Measurements from ENCODE around the gene CDON. TPM values are rescaled to one million over a fixed set of nuclear protein-coding genes. Genes with fewer than 3 reads are reported as not detected.

CDON gene
- polyA plus RNA-seq, 1 donor, result 24.4 TPM

- no peak for DNase-seq (ENCODE audit: low read depth)
Measured at GRCh38 chr11:125956391-125957134, 106.1 kb downstream of the CDON start.

GRCh38 chr11:125955856-125956255 is 106.8 kb downstream of the CDON start:
- no peak for DNase-seq (ENCODE audit: low read depth)

DNA sequence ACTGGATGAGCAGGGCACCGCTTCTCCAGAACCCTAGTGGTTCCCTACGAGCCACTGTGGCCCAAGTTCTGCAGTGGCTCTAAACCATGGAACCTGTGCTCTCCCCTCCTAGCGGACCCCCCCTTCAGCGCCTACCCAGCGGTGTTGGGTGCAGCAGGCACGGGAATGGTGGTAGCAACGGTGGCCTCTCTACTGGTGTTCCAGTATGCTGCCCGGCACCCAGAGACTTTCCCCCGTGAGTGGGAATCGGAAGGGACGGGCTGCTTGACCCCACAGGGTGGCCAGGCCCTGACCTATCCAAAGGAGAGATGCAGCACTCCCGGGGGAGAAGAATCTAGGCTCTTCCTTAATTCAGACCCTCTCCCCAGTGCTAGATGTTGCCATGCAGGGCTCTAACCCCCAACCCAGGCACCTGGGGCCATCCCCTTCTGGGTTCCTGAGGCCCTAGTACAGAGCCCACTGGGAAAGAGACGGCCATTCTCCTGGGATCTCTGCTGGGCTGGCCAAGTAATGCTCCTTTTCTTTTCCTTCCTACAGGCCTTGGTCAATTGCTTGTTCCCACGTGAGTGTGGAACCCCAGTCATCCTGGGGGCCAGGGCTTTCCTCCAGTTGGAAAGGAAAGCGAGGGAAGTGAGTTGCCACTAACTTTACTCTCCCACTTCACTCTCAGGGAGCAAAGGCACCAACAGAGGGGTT is 107.6 kb downstream of the CDON start:
- DNase-seq (ENCODE audit: low read depth), result no peak

DNA sequence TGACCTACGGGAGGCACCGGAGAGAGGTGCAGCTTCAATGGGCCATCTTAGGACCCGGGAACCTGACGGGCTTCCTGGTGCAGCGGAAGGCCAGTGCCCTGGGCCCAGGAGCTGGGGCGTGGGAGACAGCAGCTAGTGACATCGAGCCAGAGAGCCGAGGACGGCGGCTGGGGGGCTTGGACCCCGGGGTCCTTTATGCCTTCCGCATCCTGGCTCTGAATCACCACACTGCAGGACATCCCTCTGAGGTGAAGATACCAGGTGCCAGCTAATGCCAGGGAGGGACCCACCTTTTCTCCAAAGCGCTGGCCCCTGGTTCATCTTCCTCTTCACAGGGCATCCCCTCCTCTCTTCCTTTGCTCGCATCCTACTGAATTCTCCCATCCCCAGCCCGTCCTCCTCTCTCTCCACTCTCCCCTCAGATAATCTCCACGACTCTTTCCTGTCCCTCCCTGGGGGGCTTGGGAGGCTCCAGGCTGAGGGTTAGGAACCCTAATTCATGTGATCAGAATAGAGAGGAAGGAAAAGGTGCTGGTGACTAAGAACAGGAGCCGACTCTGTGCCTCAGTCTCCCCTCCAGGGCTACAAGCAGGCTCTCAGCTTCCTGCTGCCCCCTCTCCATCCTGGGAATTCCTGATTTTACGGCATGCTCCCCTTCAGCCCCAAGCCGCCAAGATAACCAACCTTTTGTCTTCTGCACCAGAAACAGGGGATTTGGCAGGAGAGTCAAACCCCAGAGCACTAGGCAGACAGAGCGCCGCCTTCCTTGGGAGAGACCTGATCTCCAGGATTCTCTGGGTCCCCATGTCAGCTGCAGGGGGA is 108.3 kb downstream of the CDON start:
- no peak for DNase-seq (ENCODE audit: low read depth)

GRCh38 chr11:125953401-125953935 is 109.2 kb downstream of the CDON start:
- DNase-seq (ENCODE audit: low read depth), result no peak

DNA sequence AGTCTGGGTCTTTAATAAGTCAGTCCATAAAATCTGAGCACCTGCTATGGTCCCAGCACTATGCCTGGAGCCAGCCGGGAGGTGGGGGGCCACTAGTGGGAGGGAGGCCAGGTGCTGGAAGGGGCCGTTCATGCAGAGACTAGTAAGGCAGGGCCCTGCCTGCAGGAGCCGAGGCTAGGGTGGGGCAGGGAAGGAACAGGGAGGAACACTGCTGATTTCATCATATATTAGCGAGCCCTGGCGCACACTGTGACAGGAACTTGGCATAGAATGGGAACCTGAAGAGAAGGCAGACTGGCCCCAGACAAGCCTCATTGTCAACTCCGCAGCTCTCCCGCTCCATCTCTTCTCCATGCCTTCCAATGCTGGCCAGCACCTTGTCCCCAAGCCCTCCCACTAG is 109.7 kb downstream of the CDON start:
- DNase-seq (ENCODE audit: low read depth), result no peak

GRCh38 chr11:125952559-125952958 is 110.1 kb downstream of the CDON start:
- no peak for DNase-seq (ENCODE audit: low read depth)

DNA sequence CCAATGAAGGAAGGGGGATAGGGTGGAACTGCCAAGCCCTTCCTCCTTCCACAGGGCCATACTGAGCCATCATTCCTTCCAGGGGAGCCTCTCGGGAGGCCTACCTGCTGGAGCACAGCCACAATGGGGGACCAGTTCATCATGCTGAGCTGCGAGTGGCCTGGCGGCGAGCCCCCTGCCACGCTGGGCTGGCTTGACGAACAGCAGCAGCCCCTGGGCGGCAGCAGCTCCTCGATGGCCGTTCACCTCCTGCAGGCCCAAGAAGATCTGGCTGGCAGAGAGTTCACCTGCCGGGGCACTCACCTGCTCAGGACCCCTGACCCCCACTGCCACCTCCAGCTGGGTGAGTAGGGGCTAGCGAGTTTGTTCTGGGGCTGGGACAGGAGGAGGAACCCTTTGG is 110.9 kb downstream of the CDON start:
- no peak for DNase-seq (ENCODE audit: low read depth)

DNA sequence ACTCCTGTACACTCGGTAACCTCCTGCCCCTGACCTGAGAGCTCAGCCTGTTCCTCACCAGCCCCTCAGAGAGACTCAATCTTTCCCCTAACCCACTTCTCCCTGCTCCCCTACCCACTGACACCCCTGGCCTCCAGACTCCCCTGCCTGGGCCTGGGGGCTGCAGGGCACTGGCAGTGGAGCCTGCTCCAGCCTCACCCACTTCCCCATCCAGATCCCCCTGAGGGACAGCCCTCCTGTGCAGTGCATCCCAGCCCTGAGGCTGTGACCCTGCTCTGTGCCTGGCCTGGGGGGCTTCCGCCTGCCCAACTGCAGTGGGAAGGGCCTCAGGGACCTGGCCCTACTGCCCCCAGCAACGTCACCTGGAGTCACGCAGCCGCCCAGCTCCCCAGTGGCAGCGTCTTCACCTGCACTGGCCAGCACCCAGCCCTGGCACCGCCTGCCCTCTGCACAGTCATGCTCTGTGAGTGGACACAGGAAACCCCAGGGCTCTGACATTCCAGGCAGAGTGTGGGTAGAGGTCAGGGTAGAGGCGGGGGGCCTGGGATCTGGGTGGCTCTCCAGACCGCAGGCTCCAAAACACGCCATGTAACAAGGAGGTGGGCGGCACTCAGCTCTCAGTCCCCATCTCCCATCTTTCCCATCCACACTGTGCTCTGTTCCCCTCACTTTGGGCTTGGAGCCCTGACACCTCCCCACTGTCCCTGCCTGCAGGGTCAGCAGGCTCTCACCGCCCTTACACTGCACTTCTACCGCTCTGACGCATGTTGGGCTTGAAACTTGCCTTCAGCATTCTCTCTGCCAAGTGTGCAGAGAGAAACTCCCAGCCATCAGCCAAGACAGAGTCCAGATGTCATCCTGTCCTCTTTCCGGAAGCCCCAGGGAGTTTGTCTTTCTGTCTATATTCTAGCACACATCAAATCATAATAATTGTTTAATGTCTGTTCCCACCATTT is 111.7 kb downstream of the CDON start:
- DNase-seq (ENCODE audit: low read depth), result peak; percentile 82

- no peak for DNase-seq (ENCODE audit: low read depth)
Measured at GRCh38 chr11:125950178-125950490, 112.5 kb downstream of the CDON start.

GRCh38 chr11:125949271-125950177 is 113.1 kb downstream of the CDON start:
- DNase-seq (ENCODE audit: low read depth), result no peak

DNA sequence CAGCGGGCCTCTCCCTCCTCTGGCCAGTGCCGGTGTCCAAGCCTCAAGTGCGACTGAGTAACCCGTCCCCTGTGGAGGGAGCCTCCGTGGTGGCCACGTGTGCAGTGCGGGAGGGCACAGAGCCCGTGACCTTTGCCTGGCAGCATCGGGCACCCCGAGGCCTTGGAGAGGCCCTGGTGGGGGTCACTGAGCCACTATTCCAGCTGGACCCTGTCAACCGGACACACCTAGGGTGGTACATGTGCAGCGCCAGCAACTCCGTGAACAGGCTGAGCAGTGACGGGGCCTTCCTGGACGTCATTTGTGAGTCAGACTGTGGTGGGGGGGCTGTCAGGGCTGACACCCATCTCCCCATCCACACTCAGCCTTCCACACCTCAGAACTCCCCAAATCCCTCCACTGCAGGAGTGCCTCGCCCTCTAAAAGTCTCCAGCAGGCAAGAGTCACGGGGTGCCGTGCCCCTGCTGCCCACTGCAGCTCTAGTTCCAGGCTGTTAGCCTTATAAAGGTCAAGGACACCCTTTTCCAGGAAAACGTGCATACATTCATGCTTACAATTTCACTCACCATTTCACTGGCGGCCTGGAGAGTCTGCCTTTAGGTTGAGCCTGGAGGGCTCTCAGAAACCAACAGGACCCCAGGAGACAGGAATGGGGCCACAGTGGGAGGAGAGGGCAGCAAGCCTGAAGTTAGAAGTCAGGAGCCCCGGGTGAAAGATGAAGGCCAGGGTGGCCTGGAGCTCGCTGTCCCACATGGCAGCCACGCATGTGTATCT is 114.2 kb downstream of the CDON start:
- no peak for DNase-seq (ENCODE audit: low read depth)

DNA sequence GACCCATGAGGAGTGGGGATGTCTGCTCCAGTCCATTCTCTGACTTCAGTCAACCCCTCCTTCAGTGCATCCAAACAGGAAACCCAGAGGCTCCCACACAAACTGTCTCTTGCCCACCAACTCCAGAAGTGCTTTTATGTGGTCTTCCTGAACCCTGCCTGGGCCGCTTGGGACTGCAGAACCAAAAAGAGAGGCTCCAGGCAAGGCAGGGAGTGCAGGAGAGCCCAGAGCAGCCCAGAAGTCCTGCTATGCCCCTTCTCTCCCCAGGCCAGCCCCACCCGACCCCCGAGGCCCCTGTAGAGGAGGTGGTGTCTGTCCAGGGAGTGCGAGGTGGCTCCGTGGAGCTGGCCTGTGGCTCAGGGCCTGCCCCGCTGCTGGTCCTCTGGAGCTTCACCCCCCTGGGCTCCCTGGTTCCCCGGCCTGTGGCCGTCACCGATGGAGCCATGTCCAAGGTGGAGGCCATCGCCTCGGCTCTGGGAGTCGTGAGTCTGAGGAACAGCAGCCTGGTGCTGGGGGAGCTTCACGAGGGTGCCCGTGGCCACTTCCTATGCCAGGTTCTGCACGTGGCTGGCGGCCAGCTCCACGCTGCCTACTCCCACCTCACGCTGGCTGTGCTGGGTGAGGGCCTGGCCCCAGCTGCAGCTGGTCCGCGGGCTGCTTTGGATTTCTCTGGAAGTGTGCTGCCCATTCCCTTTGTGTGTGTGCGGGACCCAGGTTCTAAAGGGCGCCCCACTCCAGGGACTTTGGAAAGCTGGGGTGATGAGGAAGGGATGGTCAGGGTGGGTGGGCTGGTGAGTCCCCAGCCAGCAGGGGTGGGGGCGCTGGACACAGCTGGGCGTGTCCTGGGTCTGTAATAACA is 115.0 kb downstream of the CDON start:
- DNase-seq (ENCODE audit: low read depth), result no peak

DNA sequence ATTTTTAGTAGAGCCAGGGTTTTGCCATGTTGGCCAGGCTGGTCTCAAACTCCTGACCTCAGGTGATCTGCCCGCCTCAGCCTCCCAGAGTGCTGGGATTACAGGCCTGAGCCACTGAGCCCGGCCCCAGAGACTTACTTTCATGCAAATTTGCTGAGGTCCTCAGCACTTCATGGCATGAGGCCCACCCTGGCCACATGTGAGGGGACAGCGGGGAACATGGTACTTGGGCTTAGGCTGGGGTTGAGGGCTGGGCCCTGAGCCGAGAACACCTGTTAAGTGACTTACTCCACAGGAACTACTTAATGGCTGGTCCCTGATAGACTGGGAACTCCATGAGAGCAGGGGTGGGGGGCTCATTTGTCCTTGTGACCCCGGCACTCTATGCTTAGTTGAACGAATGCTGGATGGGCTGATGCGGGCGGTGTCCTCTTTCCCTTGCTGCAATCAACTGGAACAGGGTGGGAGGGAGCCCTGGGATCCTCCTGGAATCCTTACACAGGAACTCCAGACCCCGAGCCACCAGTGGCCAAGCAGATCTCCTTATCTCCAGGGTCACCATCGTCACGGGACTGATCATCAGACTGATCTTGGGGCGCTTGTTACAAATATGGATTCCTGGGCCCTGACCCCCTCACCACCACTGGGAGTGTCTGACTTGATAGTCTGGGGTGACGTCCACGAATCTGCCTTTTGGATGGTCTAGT is 115.8 kb downstream of the CDON start:
- DNase-seq (ENCODE audit: low read depth), result no peak

DNA sequence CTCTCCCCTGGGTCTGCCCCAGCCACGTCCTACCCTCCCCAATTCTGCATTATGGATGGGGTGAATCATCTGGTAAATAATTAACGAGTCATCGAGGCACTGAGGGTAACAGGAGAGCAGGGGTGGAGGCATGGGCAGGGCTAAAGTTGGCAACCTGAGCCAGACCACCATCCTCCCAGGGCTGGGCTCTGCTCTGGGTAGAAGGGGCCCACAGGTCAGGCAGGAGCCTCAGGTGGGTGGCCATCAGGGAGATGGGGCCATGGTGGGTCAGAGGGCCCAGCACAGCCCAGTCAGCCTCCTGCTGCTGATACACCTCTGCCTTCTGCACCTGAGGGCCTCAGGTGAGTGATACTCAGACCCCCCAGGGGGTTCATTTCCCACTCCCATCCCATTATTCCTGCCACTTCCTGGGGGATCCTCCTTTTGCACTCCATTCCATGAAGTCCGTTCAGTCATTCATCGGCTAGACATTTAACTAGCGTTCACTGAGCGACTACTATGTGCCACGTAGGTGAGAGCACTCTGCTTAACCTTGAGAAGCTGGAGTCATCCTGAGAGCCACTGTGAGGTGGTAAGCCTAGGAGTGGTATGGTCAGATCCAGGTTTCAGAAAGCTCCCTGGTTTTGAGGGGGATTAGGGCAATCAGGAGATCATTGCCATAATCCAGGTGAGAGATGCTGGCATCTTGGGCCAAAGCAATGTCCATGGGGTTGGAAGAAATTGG is 116.7 kb downstream of the CDON start, which contains the start of gene VSIG10L2:
TSS of gene VSIG10L2 (plus strand) at position 248 of the 724 bp plus-strand sequence. CDS start at position 260, 12 bp downstream.
- DNase-seq (ENCODE audit: low read depth), result no peak

GRCh38 chr11:125945011-125945796 is 117.5 kb downstream of the CDON start:
- no peak for DNase-seq (ENCODE audit: low read depth)
